ENCODE results near the gene GK.

DNA sequence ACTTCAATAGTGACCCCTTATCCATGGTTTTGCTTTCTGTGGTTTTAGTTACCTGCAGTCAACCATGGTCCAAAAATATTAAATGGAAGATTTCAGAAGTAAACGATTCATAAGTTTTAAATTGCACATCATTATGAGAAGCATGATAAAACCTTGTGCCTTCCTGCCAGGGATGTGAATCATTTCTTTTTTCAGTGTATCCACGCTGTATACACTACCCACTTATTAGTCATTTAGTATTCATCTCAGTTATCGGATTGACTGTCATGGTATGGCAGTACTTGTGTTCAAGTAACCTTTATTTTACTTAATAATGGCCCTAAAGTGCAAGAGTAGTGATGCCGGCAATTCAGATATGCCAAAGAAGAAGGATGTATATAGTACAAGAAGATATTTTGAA is 38.0 kb upstream of the GK start:
- TF ChIP-seq, protein P1, sequence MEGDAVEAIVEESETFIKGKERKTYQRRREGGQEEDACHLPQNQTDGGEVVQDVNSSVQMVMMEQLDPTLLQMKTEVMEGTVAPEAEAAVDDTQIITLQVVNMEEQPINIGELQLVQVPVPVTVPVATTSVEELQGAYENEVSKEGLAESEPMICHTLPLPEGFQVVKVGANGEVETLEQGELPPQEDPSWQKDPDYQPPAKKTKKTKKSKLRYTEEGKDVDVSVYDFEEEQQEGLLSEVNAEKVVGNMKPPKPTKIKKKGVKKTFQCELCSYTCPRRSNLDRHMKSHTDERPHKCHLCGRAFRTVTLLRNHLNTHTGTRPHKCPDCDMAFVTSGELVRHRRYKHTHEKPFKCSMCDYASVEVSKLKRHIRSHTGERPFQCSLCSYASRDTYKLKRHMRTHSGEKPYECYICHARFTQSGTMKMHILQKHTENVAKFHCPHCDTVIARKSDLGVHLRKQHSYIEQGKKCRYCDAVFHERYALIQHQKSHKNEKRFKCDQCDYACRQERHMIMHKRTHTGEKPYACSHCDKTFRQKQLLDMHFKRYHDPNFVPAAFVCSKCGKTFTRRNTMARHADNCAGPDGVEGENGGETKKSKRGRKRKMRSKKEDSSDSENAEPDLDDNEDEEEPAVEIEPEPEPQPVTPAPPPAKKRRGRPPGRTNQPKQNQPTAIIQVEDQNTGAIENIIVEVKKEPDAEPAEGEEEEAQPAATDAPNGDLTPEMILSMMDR (IDR thresholded peaks at IDR 0.05), result no peak
- no peak for TF ChIP-seq ZFX (IDR thresholded peaks at IDR 0.05; ENCODE audit: borderline replicate concordance)

Measured in 22Rv1 (cell line).